Neural cell (in vitro differentiated cells): Measurements from ENCODE around the gene KRTAP1-4. TPM values are rescaled to one million over a fixed set of nuclear protein-coding genes. Genes with fewer than 3 reads are reported as not detected.

Source experiments
- H2AFZ ChIP-seq: fragments of 200-600, 300-800 bp; sonication (generic), shearing (Covaris generic); 2 replicates; pipeline ENCODE4 v1.6.0; 2014; ENCODE audit warnings: low read depth, mild to moderate bottlenecking, antibody characterized with exemption, low read length, moderate library complexity
- H3F3A ChIP-seq: fragments of 200-600 bp; shearing (Covaris generic); 2 replicates; pipeline ENCODE4 v1.6.1; 2016; ENCODE audit warnings: mild to moderate bottlenecking, moderate library complexity, mixed read lengths, antibody characterized with exemption, low read length; ENCODE audit not compliant: insufficient read depth, poor library complexity, severe bottlenecking
- H3K27ac ChIP-seq: fragments of 200-600, 300-800 bp; sonication (generic), shearing (Covaris generic); 2 replicates; pipeline ENCODE4 v1.5.1; 2014; ENCODE audit warnings: mild to moderate bottlenecking, low read length, moderate library complexity
- H3K27me3 ChIP-seq: fragments of 300-800, 200-600 bp; sonication (generic), shearing (Covaris generic); 2 replicates; pipeline ENCODE4 v1.6.0; 2014; ENCODE audit warnings: mild to moderate bottlenecking, low read depth, low read length, moderate library complexity; ENCODE audit not compliant: insufficient read depth
- H3K36me3 ChIP-seq: fragments of 300-800, 200-600 bp; sonication (generic), shearing (Covaris generic); 2 replicates; pipeline ENCODE4 v1.5.1; 2014; ENCODE audit warnings: mild to moderate bottlenecking, antibody characterized with exemption, low read length, moderate library complexity; ENCODE audit not compliant: insufficient read depth
- H3K4me2 ChIP-seq: fragments of 300-800, 200-600 bp; sonication (generic), shearing (Covaris generic); 2 replicates; pipeline ENCODE4 v1.6.0; 2014; ENCODE audit warnings: mild to moderate bottlenecking, low read length
- H3K4me3 ChIP-seq: fragments of 300-800, 200-600 bp; sonication (generic), shearing (Covaris generic); 2 replicates; pipeline ENCODE4 v1.5.1; 2014; ENCODE audit warnings: mild to moderate bottlenecking, low read length, moderate library complexity
- H3K79me2 ChIP-seq: fragments of 200-600 bp; shearing (Covaris generic); replicated peaks from 2 replicates; pipeline ENCODE4 v1.6.0; 2014; ENCODE audit warnings: mild to moderate bottlenecking, low read length, moderate library complexity; ENCODE audit not compliant: insufficient read depth
- H3K9ac ChIP-seq: fragments of 300-800, 200-600 bp; sonication (generic), shearing (Covaris generic); 2 replicates; pipeline ENCODE4 v1.6.1; 2016; ENCODE audit warnings: mild to moderate bottlenecking, low read length, mixed read lengths
- H3K9me2 ChIP-seq: fragments of 200-600 bp; shearing (Covaris generic); 2 replicates; pipeline ENCODE4 v1.6.1; 2016; ENCODE audit warnings: mild to moderate bottlenecking, low read length, mixed read lengths; ENCODE audit not compliant: insufficient read depth
- H3K9me3 ChIP-seq: fragments of 200-600, 300-800 bp; sonication (generic), shearing (Covaris generic); 2 replicates; pipeline ENCODE4 v1.6.1; 2016; ENCODE audit warnings: mild to moderate bottlenecking, mixed run types, low read length, moderate library complexity, mixed read lengths
- H4K20me1 ChIP-seq: fragments of 200-600 bp; shearing (Covaris generic); 2 replicates; pipeline ENCODE4 v1.6.1; 2016; ENCODE audit warnings: mild to moderate bottlenecking, mixed run types; ENCODE audit not compliant: insufficient read depth
- EP300 ChIP-seq: fragments of 450-650 bp; conservative IDR thresholded peaks from 2 replicates; pipeline ENCODE4 v1.6.1; 2014; ENCODE audit warnings: antibody characterized with exemption, mild to moderate bottlenecking, moderate library complexity; ENCODE audit not compliant: poor library complexity, severe bottlenecking
- EZH2 ChIP-seq: fragments of 200-600, 300-800 bp; shearing (Covaris generic), sonication (generic); IDR thresholded peaks from 2 replicates; pipeline ENCODE4 v1.6.1; 2014; ENCODE audit warnings: antibody characterized with exemption, low read length, borderline replicate concordance, mild to moderate bottlenecking; ENCODE audit not compliant: insufficient read depth, poor library complexity, severe bottlenecking
- MXI1 ChIP-seq: fragments of 450-650 bp; conservative IDR thresholded peaks from 2 replicates; pipeline ENCODE4 v1.6.1; 2014; ENCODE audit warnings: antibody characterized with exemption, mild to moderate bottlenecking; ENCODE audit not compliant: poor library complexity, severe bottlenecking
- POLR2AphosphoS5 ChIP-seq: IDR thresholded peaks from 2 replicates; pipeline ENCODE4 v1.6.1; 2012
- RAD21 ChIP-seq: fragments of 450-650 bp; conservative IDR thresholded peaks from 2 replicates; pipeline ENCODE4 v1.6.1; 2014; ENCODE audit warnings: antibody characterized with exemption, mild to moderate bottlenecking, moderate library complexity
- SMC3 ChIP-seq: fragments of 450-650 bp; conservative IDR thresholded peaks from 2 replicates; pipeline ENCODE4 v1.6.1; 2014; ENCODE audit warnings: antibody characterized with exemption, mild to moderate bottlenecking, moderate library complexity; ENCODE audit not compliant: poor library complexity
- TAF1 ChIP-seq: IDR thresholded peaks from 2 replicates; pipeline ENCODE4 v1.6.1; 2012; ENCODE audit warnings: low read depth
- polyA plus RNA-seq: library from polyadenylated mRNA; depleted of rRNA; stranded (reverse); fragments of >200 nt; gene quantifications from 2 replicates; pipeline ENCODE4 v1.2.3, GENCODE V29; 2014
- TF ChIP-seq, protein P1 (sequence below): fragments of 450-650 bp; IDR thresholded peaks from 2 replicates; pipeline ENCODE4 v1.5.1; 2014; ENCODE audit warnings: antibody characterized with exemption, mild to moderate bottlenecking, moderate library complexity; ENCODE audit not compliant: poor library complexity, severe bottlenecking
- TF ChIP-seq, protein P2 (sequence below): IDR thresholded peaks from 2 replicates; pipeline ENCODE4 v1.6.1; 2012; ENCODE audit warnings: borderline replicate concordance

Gene KRTAP1-4
- polyA plus RNA-seq, 1 donor from 2014 or later: not detected

DNA sequence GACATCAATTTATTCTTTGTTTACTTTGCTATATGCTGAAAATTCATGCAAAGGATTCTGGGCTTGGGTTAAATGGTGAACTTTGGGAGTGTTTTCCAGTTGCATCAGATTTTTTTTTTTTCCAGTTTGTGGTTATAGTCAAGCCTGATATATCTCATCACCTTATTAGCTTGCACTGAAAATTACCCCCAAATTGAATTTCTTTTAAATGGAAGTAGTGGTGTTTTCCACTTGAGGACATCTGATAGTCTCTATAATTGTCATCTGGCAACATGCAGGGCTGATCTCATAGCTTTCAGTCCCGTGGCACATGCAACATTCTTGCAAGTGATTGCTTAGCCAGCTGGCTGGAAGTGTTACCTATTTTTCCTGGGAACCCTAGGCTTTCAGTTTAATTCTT lies 16.4 kb downstream of the KRTAP1-4 start:
- Histone ChIP-seq H3K27ac (no peak overlapping the region), H4K20me1 (no peaks in the 10 kb centered on the region)
- TF ChIP-seq MXI1: no peak
- no peak for TF ChIP-seq SMC3
- no peak for TF ChIP-seq EZH2
- no peak for TF ChIP-seq EP300
- TF ChIP-seq POLR2AphosphoS5: no peak
- TF ChIP-seq, protein P1, sequence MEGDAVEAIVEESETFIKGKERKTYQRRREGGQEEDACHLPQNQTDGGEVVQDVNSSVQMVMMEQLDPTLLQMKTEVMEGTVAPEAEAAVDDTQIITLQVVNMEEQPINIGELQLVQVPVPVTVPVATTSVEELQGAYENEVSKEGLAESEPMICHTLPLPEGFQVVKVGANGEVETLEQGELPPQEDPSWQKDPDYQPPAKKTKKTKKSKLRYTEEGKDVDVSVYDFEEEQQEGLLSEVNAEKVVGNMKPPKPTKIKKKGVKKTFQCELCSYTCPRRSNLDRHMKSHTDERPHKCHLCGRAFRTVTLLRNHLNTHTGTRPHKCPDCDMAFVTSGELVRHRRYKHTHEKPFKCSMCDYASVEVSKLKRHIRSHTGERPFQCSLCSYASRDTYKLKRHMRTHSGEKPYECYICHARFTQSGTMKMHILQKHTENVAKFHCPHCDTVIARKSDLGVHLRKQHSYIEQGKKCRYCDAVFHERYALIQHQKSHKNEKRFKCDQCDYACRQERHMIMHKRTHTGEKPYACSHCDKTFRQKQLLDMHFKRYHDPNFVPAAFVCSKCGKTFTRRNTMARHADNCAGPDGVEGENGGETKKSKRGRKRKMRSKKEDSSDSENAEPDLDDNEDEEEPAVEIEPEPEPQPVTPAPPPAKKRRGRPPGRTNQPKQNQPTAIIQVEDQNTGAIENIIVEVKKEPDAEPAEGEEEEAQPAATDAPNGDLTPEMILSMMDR: no peak

DNA sequence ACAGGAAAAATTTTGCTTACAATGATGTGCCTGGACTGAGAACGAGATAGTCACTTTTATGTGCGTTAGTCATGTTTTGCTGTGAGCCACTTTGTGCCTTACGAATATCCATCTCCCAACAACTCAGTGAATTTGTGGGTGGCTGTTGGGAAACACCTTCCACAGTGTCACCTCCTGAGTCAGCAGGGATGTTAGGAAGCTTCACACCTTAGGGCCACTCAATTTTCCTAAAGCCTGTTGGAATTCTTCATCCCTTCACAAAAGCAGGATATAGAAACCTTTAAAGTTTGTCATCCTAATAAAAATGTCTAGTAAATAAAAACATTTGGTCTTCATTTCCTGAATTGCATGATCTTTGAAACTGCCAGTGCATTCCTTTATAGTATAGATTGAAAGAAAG lies 16.8 kb downstream of the KRTAP1-4 start:
- Histone ChIP-seq H3K9me3 (no peaks in the 10 kb centered on the region), H3K4me2 (no peak overlapping the region)

More for the DNA sequence above, 16.4 kb downstream of the KRTAP1-4 start:
- Histone ChIP-seq H3K4me3 (no peak overlapping the region), H3K9me2 (no peaks in the 10 kb centered on the region), H3K27me3 (no peaks in the 10 kb centered on the region), H3K79me2 (no peaks in the 10 kb centered on the region), H3K9me3 (no peaks in the 10 kb centered on the region), H3K4me2 (no peak overlapping the region), H2AFZ (no peak overlapping the region), H3K9ac (no peak overlapping the region), H3F3A (no peaks in the 10 kb centered on the region), H3K36me3 (no peaks in the 10 kb centered on the region)

More for the DNA sequence above, 16.8 kb downstream of the KRTAP1-4 start:
- Histone ChIP-seq H3K27me3 (no peaks in the 10 kb centered on the region), H2AFZ (no peak overlapping the region), H3F3A (no peaks in the 10 kb centered on the region), H3K27ac (no peak overlapping the region), H4K20me1 (no peaks in the 10 kb centered on the region), H3K36me3 (no peaks in the 10 kb centered on the region), H3K4me3 (no peak overlapping the region), H3K79me2 (no peaks in the 10 kb centered on the region), H3K9ac (no peak overlapping the region), H3K9me2 (no peaks in the 10 kb centered on the region)
- TF ChIP-seq, protein P2, sequence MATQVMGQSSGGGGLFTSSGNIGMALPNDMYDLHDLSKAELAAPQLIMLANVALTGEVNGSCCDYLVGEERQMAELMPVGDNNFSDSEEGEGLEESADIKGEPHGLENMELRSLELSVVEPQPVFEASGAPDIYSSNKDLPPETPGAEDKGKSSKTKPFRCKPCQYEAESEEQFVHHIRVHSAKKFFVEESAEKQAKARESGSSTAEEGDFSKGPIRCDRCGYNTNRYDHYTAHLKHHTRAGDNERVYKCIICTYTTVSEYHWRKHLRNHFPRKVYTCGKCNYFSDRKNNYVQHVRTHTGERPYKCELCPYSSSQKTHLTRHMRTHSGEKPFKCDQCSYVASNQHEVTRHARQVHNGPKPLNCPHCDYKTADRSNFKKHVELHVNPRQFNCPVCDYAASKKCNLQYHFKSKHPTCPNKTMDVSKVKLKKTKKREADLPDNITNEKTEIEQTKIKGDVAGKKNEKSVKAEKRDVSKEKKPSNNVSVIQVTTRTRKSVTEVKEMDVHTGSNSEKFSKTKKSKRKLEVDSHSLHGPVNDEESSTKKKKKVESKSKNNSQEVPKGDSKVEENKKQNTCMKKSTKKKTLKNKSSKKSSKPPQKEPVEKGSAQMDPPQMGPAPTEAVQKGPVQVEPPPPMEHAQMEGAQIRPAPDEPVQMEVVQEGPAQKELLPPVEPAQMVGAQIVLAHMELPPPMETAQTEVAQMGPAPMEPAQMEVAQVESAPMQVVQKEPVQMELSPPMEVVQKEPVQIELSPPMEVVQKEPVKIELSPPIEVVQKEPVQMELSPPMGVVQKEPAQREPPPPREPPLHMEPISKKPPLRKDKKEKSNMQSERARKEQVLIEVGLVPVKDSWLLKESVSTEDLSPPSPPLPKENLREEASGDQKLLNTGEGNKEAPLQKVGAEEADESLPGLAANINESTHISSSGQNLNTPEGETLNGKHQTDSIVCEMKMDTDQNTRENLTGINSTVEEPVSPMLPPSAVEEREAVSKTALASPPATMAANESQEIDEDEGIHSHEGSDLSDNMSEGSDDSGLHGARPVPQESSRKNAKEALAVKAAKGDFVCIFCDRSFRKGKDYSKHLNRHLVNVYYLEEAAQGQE: no peak
- TF ChIP-seq EZH2: no peak
- no peak for TF ChIP-seq MXI1
- no peak for TF ChIP-seq RAD21
- TF ChIP-seq, protein P1: no peak
- TF ChIP-seq TAF1: no peak
